Right cardiac atrium (tissue), 5 donors: Measurements from ENCODE around the gene CSTF3. TPM values are rescaled to one million over a fixed set of nuclear protein-coding genes. Genes with fewer than 3 reads are reported as not detected.

Experiments
- ATAC-seq, 2 donors: fragments of 200-7000 bp; cut with Tn5 transposase; one replicate each; pipeline versions ENCODE4 v1.8.0 to v1.9.1; 2020; ENCODE audit warnings: moderate library complexity in 2 of 2, mild to moderate bottlenecking in 1 of 2
- DNase-seq, 3 donors: peaks; one replicate each; pipeline ENCODE4 v3.0.0-alpha.2; 2020
- H3K27ac ChIP-seq: one replicate; pipeline ENCODE4 v1.5.1; 2013; ENCODE audit warnings: mild to moderate bottlenecking, low read length, control low read depth, moderate library complexity
- H3K27me3 ChIP-seq: one replicate; pipeline ENCODE4 v1.6.1; 2013; ENCODE audit not compliant: control insufficient read depth, insufficient read depth
- H3K4me1 ChIP-seq: one replicate; pipeline ENCODE4 v1.6.1; 2013; ENCODE audit warnings: low read length; ENCODE audit not compliant: control insufficient read depth, insufficient read depth
- H3K4me3 ChIP-seq: one replicate; pipeline ENCODE4 v1.5.1; 2013; ENCODE audit warnings: low read length, control low read depth
- H3K9me3 ChIP-seq: one replicate; pipeline ENCODE4 v1.6.1; 2013; ENCODE audit warnings: low read length; ENCODE audit not compliant: control insufficient read depth
- WGBS: extraction: QIAGEN DNeasy Blood & Tissue Kit; methylation state at CpG from one replicate; pipeline ENCODE4 v1.1.7; 2013; 5-methylcytosine and 5-hydroxymethylcytosine counted together
- intact Hi-C, 4 donors: fragments of 100-400 bp; cut with DNase I; formaldehyde crosslinking; loops; one replicate each; pipeline versions ENCODE4 v1.11.0 to v1.14.0; 2022 to 2023
- polyA plus RNA-seq: library from polyadenylated mRNA; stranded (reverse); fragments of 200-250 nt; gene quantifications from one replicate; pipeline ENCODE4 v1.2.3, GENCODE V29; 2013
- total RNA-seq, 4 donors: library from RNA; stranded (reverse); fragmentation: NEBNext Ultra II Directional; extraction: Animal tissue kit (Norgen Biotek cat#: 25700); gene quantifications; one replicate each; pipeline ENCODE4 v1.2.1, GENCODE V29; 2021
- donor health status: healthy with polysubstance abuse.
- donor health status: DM: no; HTN: yes; CAD: no.
- donor health status: DM: no; HTN: no; CAD: no.
- donor health status: DM: no; HTN: yes; CAD: no; lungs with severe emphysema.
- donor health status: DM: yes; HTN: yes; CAD: no.

The CSTF3 gene
- total and polyA plus RNA-seq, 5 donors = 11.2 to 18.2 (median 14.1) TPM

- intact Hi-C loops = loop anchor here in 1 of 4 donors (10.0 kb wide), 1 partner anchor 295 kb away; no protein-coding TSS in a partner anchor
- peak; percentile 96 to 97 for ATAC-seq
Measured at GRCh38 chr11:33039274-33040032, 121.8 kb downstream of the CSTF3 start, which contains the start of gene TCP11L1. Gene TCP11L1 (plus strand): TSS chr11:33039572. CDS start chr11:33043774, 4,202 bp downstream.

DNA sequence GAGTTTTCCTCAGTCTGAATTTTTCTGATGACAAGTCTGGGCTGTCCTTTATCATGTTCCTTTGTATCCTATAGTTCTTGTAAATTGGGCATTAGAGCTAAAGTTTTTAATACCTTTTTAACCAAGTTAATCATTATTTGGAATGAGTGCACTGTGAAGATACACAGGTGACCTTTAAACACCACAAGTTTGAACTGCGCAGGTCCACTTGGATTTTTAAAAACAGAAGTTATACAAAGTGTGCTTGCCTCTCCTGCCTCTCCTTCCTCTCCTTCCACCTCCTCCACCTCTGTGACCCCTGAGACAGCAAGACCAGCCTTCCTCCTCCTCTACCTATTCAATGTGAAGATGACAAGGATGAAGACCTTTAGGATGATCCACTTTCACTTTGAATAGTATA is 126.3 kb downstream of the CSTF3 start:
- Histone ChIP-seq H3K4me3 (no peak overlapping the region), H3K27ac (no peak overlapping the region), H3K27me3 (no peaks in the 10 kb centered on the region), H3K4me1 (no peaks in the 10 kb centered on the region), H3K9me3 (no peaks in the 10 kb centered on the region)
- intact Hi-C loops = no loop called here
- DNase-seq (no peak), ATAC-seq (no peak)
- WGBS = 92% methylated on average over 1 of the region's 1 CpG

More at GRCh38 chr11:33039274-33040032, 121.8 kb downstream of the CSTF3 start, which contains the start of gene TCP11L1:
- under 1% methylated on average over 84 of the region's 84 CpGs for whole genome bisulfite sequencing
- DNase-seq = peak; percentile 94 to 98 (median 95)
- no peaks in the 10 kb centered on the region for H3K9me3 ChIP-seq
- no peaks in the 10 kb centered on the region for H3K27me3 ChIP-seq
- H3K27ac ChIP-seq = peak within 1 kb of the TSS; percentile 97
- H3K4me3 ChIP-seq = peak within 1 kb of the TSS; percentile 78
- H3K4me1 ChIP-seq = no peaks in the 10 kb centered on the region

Other genes with a start within 250 kb of the CSTF3 start
- 1 to 10 TPM in 2 of 4 donors, under 1 TPM in 2; 0.62 to 1.1 (median 1.0) TPM for gene DEPDC7, start 145.6 kb downstream of the CSTF3 start, total RNA-seq
- 0.75 TPM for gene DEPDC7, start 145.6 kb downstream of the CSTF3 start, polyA plus RNA-seq
- 1 to 10 TPM; 8.2 to 9.8 (median 8.8) TPM for gene TCP11L1, start 121.9 kb downstream of the CSTF3 start, total RNA-seq
- 4.3 TPM for gene TCP11L1, start 121.9 kb downstream of the CSTF3 start, polyA plus RNA-seq
- 100 to 1,000 TPM; 207 to 272 (median 234) TPM for gene HIPK3, start 95.9 kb upstream of the CSTF3 start, total RNA-seq
- 32.0 TPM for gene HIPK3, start 95.9 kb upstream of the CSTF3 start, polyA plus RNA-seq
- gene KIAA1549L, start 214.6 kb upstream of the CSTF3 start, total RNA-seq = under 1 TPM; 0.21 to 0.39 (median 0.24) TPM
- 0.07 TPM for gene KIAA1549L, start 214.6 kb upstream of the CSTF3 start, polyA plus RNA-seq